Measurements from ENCODE around the gene USP33. TPM values are rescaled to one million over a fixed set of nuclear protein-coding genes. Genes with fewer than 3 reads are reported as not detected.
"Not testable (repeated sequence)": the region's sequence is repeated elsewhere in the genome, so short reads cannot be mapped to it uniquely, and the experiment has no call there.

USP33 gene
- total RNA-seq, 2 experiments from 2014 or later: 69.7 to 70.8 TPM

GRCh38 chr1:77649127-77649526 lies 110.5 kb downstream of the USP33 start:
- H3K9me3 Mint-ChIP-seq: peaks cover 21% of the 10 kb centered on the region
- peaks cover 61% of the 10 kb centered on the region for H3K36me3 Mint-ChIP-seq
- no peaks in the 10 kb centered on the region for H3K4me1 Mint-ChIP-seq
- no peak for DNase-seq
- POLR2A ChIA-PET: no interaction called here
- H3K27me3 Mint-ChIP-seq: no peaks in the 10 kb centered on the region
- no peak overlapping the region for H3K4me3 Mint-ChIP-seq
- no peak for ATAC-seq (ENCODE audit: low read depth)
- H3K27ac Mint-ChIP-seq: no peak overlapping the region

GRCh38 chr1:77646224-77646623 lies 113.4 kb downstream of the USP33 start:
- DNase-seq; H3K4me1 Mint-ChIP-seq; H3K27me3 Mint-ChIP-seq; H3K4me3 Mint-ChIP-seq; POLR2A ChIA-PET; ATAC-seq (ENCODE audit: low read depth): not testable (repeated sequence)
- Mint-ChIP-seq H3K9me3 (peaks cover 17% of the 10 kb centered on the region), H3K27ac (peak overlapping the region; percentile 58), H3K36me3 (peaks cover 47% of the 10 kb centered on the region)

Other genes starting within 250 kb of the USP33 start
- gene ZZZ3, start 77.2 kb downstream of the USP33 start, total RNA-seq: 10 to 100 TPM; 45.2 to 45.3 TPM
- gene MIGA1, start 19.8 kb upstream of the USP33 start, total RNA-seq: 10 to 100 TPM; 13.6 to 14.3 TPM
- 1 to 10 TPM; 2.0 to 3.0 TPM for gene NEXN, start 128.8 kb upstream of the USP33 start, total RNA-seq
- gene FUBP1, start 219.2 kb upstream of the USP33 start, total RNA-seq: 100 to 1,000 TPM; 223 to 228 TPM
- gene DNAJB4, start 245.1 kb upstream of the USP33 start, total RNA-seq: 10 to 100 TPM; 15.2 to 16.4 TPM